NCI-H2081 treated with DMSO at 0.1 percent for 48 hours (cell line): ENCODE measurements around the gene MOV10L1.
A peak's percentile ranks its signal among the peaks of the same experiment; 100 is the strongest.

ENCODE experiments used
- DNase-seq: peaks from one replicate; lab custom pipeline; 2025; lab: John Stamatoyannopoulos, UW

Gene MOV10L1

GRCh38 chr22:50189849-50190181 is 100.0 kb downstream of the MOV10L1 start:
- no peak for DNase-seq

- DNase-seq = no peak
Observed at GRCh38 chr22:50190182-50190940, 100.6 kb downstream of the MOV10L1 start.

GRCh38 chr22:50190941-50191741 is 101.3 kb downstream of the MOV10L1 start:
- DNase-seq = no peak

- no peak for DNase-seq
Observed at GRCh38 chr22:50192436-50193204, 102.8 kb downstream of the MOV10L1 start.

- no peak for DNase-seq
Observed at GRCh38 chr22:50193621-50194020, 103.8 kb downstream of the MOV10L1 start.

GRCh38 chr22:50194037-50194805 is 104.4 kb downstream of the MOV10L1 start:
- no peak for DNase-seq

- DNase-seq = no peak
Observed at GRCh38 chr22:50196256-50196655, 106.5 kb downstream of the MOV10L1 start.

GRCh38 chr22:50197000-50197800 is 107.4 kb downstream of the MOV10L1 start:
- DNase-seq = no peak

- no peak for DNase-seq
Observed at GRCh38 chr22:50197856-50198623, 108.2 kb downstream of the MOV10L1 start.

- DNase-seq = no peak
Observed at GRCh38 chr22:50198624-50199017, 108.8 kb downstream of the MOV10L1 start.

GRCh38 chr22:50199251-50199721 is 109.5 kb downstream of the MOV10L1 start:
- no peak for DNase-seq

- no peak for DNase-seq
Observed at GRCh38 chr22:50199829-50200460, 110.1 kb downstream of the MOV10L1 start.

- peak; percentile 39 for DNase-seq
Observed at GRCh38 chr22:50200461-50201190, 110.8 kb downstream of the MOV10L1 start, which contains the start of gene SELENOO. SELENOO (plus strand) TSS chr22:50201011; CDS start chr22:50201037, 26 bp downstream.

- no peak for DNase-seq
Observed at GRCh38 chr22:50201191-50202129, 111.7 kb downstream of the MOV10L1 start.

GRCh38 chr22:50202130-50202666 is 112.4 kb downstream of the MOV10L1 start:
- no peak for DNase-seq

- DNase-seq = no peak
Observed at GRCh38 chr22:50203288-50203687, 113.5 kb downstream of the MOV10L1 start.

- no peak for DNase-seq
Observed at GRCh38 chr22:50204571-50204970, 114.8 kb downstream of the MOV10L1 start.
